Natural killer cell (primary cell): ENCODE results near the gene ELMO1. TPM values are rescaled to one million over a fixed set of nuclear protein-coding genes. Genes with fewer than 3 reads are reported as not detected.

ENCODE experiments used
- ATAC-seq, 3 donors: fragments of 150-1000 bp in 2 of 3; fragments of 200-7000 bp in 1 of 3; cut with Tn5 transposase; 1 replicate in 1 of 3; 2 replicates in 2 of 3; pipeline ENCODE4 v1.10.0; 2021; ENCODE audit warnings: mild to moderate bottlenecking in 2 of 3, moderate library complexity in 2 of 3
- DNase-seq, 2 donors: peaks; one replicate each; pipeline versions ENCODE4 v3.0.0 to v3.0.0-alpha.2; 2013 to 2021; ENCODE audit warnings: mixed read lengths in 1 of 2
- H3K27ac ChIP-seq: one replicate; pipeline ENCODE4 v1.5.1; 2013; ENCODE audit warnings: mild to moderate bottlenecking, low read length
- H3K27me3 ChIP-seq: one replicate; pipeline ENCODE4 v1.6.1; 2013; ENCODE audit warnings: low read length; ENCODE audit not compliant: control insufficient read depth, insufficient read depth
- H3K36me3 ChIP-seq: one replicate; pipeline ENCODE4 v1.6.1; 2013; ENCODE audit warnings: low read length; ENCODE audit not compliant: control insufficient read depth, insufficient read depth
- H3K4me1 ChIP-seq: one replicate; pipeline ENCODE4 v1.6.1; 2013; ENCODE audit warnings: low read length; ENCODE audit not compliant: control insufficient read depth, insufficient read depth
- H3K4me3 ChIP-seq: one replicate; pipeline ENCODE4 v1.5.1; 2013; ENCODE audit warnings: low read length
- H3K9me3 ChIP-seq: one replicate; pipeline ENCODE4 v1.6.1; 2013; ENCODE audit warnings: low read length; ENCODE audit not compliant: control insufficient read depth, insufficient read depth
- H3K27ac Mint-ChIP-seq, 2 donors: one replicate each; pipeline ENCODE4 v1.8.0; 2022; ENCODE audit warnings: mild to moderate bottlenecking in 2 of 2, mixed read lengths in 2 of 2, moderate library complexity in 1 of 2
- H3K27me3 Mint-ChIP-seq, 2 donors: one replicate each; pipeline ENCODE4 v1.8.0; 2022; ENCODE audit warnings: low read depth in 2 of 2, mixed read lengths in 2 of 2
- H3K36me3 Mint-ChIP-seq: one replicate; pipeline ENCODE4 v1.8.0; 2022; ENCODE audit warnings: mixed read lengths
- H3K4me1 Mint-ChIP-seq, 2 donors: one replicate each; pipeline ENCODE4 v1.8.0; 2022; ENCODE audit warnings: mixed read lengths in 2 of 2
- H3K4me3 Mint-ChIP-seq: one replicate; pipeline ENCODE4 v1.8.0; 2022; ENCODE audit warnings: mild to moderate bottlenecking, moderate library complexity, mixed read lengths
- H3K9me3 Mint-ChIP-seq, 2 donors: one replicate each; pipeline ENCODE4 v1.8.0; 2022; ENCODE audit warnings: mixed read lengths in 2 of 2
- CTCF ChIP-seq: fragments of 200-600 bp; IDR thresholded peaks from one replicate; pipeline ENCODE4 v1.8.0; 2022; ENCODE audit warnings: antibody characterized with exemption
- whole genome bisulfite sequencing: methylation state at CpG from one replicate; pipeline ENCODE4 v1.1.7; 2013; ENCODE audit warnings: missing lambda C conversion rate; ENCODE audit not compliant: insufficient coverage; 5-methylcytosine and 5-hydroxymethylcytosine counted together
- intact Hi-C: fragments of 100-400 bp; cut with micrococcal nuclease; formaldehyde crosslinking; loops from one replicate; pipeline ENCODE4 v1.14.2; 2022
- total RNA-seq, 4 donors: library from RNA; stranded (reverse); fragments of 120-200 nt in 1 of 4; gene quantifications; one replicate each; pipeline versions ENCODE4 v1.2.3 to v1.2.4, GENCODE V29; 2013 to 2022

The ELMO1 gene
- total RNA-seq, 3 donors from 2014 or later (not counting 1 experiment from before 2014, with no cell fraction given), result 127 to 147 (median 130) TPM

GRCh38 chr7:37409461-37409860 lies 39.2 kb downstream of the ELMO1 start:
- Histone ChIP-seq H3K36me3 (no peaks in the 10 kb centered on the region), H3K27ac (no peak overlapping the region), H3K9me3 (no peaks in the 10 kb centered on the region), H3K27me3 (no peaks in the 10 kb centered on the region), H3K4me1 (peaks cover 5% of the 10 kb centered on the region), H3K4me3 (no peak overlapping the region)
- H3K36me3 Mint-ChIP-seq, result no peaks in the 10 kb centered on the region
- ATAC-seq (no peak), DNase-seq (no peak)
- intact Hi-C loops, result loop anchor here (5.0 kb wide), 1 partner anchor 38 kb away; the partner anchor contains the start of gene ELMO1
- no peak for TF ChIP-seq CTCF
- 62% methylated on average over 2 of the region's 2 CpGs for WGBS
- H3K4me3 Mint-ChIP-seq, result no peak overlapping the region
- H3K27ac Mint-ChIP-seq, result peak overlapping the region; percentile 22 to 42
- H3K4me1 Mint-ChIP-seq, result peaks cover 66 to 68% of the 10 kb centered on the region in 2 donors
- H3K9me3 Mint-ChIP-seq, result peaks cover 0 to 3% of the 10 kb centered on the region in 2 donors
- no peaks in the 10 kb centered on the region for H3K27me3 Mint-ChIP-seq

GRCh38 chr7:37408291-37409228 lies 40.1 kb downstream of the ELMO1 start:
- Mint-ChIP-seq H3K36me3 (no peaks in the 10 kb centered on the region), H3K4me3 (peak overlapping the region; percentile 45), H3K4me1 (peaks cover 69 to 72% of the 10 kb centered on the region in 2 donors), H3K27ac (peak overlapping the region; percentile 22 to 42), H3K27me3 (no peaks in the 10 kb centered on the region), H3K9me3 (peaks cover 0 to 3% of the 10 kb centered on the region in 2 donors)
- DNase-seq, result peak in 1 of 2 donors; percentile 53
- Histone ChIP-seq H3K27ac (no peak overlapping the region), H3K9me3 (no peaks in the 10 kb centered on the region), H3K4me1 (peaks cover 5% of the 10 kb centered on the region), H3K27me3 (no peaks in the 10 kb centered on the region), H3K36me3 (no peaks in the 10 kb centered on the region), H3K4me3 (peak overlapping the region; percentile 3)
- ATAC-seq, result peak; percentile 39 to 58 (median 48)
- intact Hi-C loops, result loop anchor here (5.0 kb wide), 1 partner anchor 39 kb away; the partner anchor contains the start of gene ELMO1
- WGBS, result 23% methylated on average over 11 of the region's 13 CpGs
- no peak for TF ChIP-seq CTCF

GRCh38 chr7:37405603-37406122 lies 43.0 kb downstream of the ELMO1 start:
- intact Hi-C loops, result loop anchor here (5.0 kb wide), 1 partner anchor 42 kb away; the partner anchor contains the start of gene ELMO1
- 80% methylated on average over 9 of the region's 9 CpGs for WGBS
- H3K36me3 ChIP-seq, result no peaks in the 10 kb centered on the region
- H3K36me3 Mint-ChIP-seq, result peaks cover 7% of the 10 kb centered on the region
- peaks cover 79 to 80% of the 10 kb centered on the region in 2 donors for H3K4me1 Mint-ChIP-seq
- no peak overlapping the region for H3K27ac ChIP-seq
- no peaks in the 10 kb centered on the region for H3K27me3 Mint-ChIP-seq
- ATAC-seq (no peak), DNase-seq (no peak)
- H3K4me3 ChIP-seq, result no peak overlapping the region
- TF ChIP-seq CTCF, result no peak
- H3K27ac Mint-ChIP-seq, result no peak overlapping the region
- H3K4me1 ChIP-seq, result peaks cover 5% of the 10 kb centered on the region
- H3K27me3 ChIP-seq, result no peaks in the 10 kb centered on the region
- peak overlapping the region; percentile 7 for H3K4me3 Mint-ChIP-seq
- no peaks in the 10 kb centered on the region for H3K9me3 Mint-ChIP-seq
- H3K9me3 ChIP-seq, result peaks cover 4% of the 10 kb centered on the region
